Smooth muscle cell (in vitro differentiated cells): ENCODE results near the gene MSI2. TPM values are rescaled to one million over a fixed set of nuclear protein-coding genes. Genes with fewer than 3 reads are reported as not detected.
A peak's percentile ranks its signal among the peaks of the same experiment; 100 is the strongest.

ENCODE experiments used
- DNase-seq: peaks from one replicate; lab custom pipeline; 2025; ENCODE audit not compliant: unreplicated experiment; lab: John Stamatoyannopoulos, UW
- H2AFZ ChIP-seq: fragments of 200-600 bp; sonication (generic); 2 replicates; pipeline ENCODE4 v1.6.0; 2016; ENCODE audit warnings: antibody characterized with exemption, low read depth, mild to moderate bottlenecking
- H3F3A ChIP-seq: fragments of 200-600 bp; sonication (generic); 2 replicates; pipeline ENCODE4 v1.6.0; 2017; ENCODE audit warnings: antibody characterized with exemption, low read depth
- H3K27ac ChIP-seq: fragments of 200-600 bp; sonication (generic); 2 replicates; pipeline ENCODE4 v1.5.1; 2016; ENCODE audit warnings: low read depth, mild to moderate bottlenecking
- H3K27me3 ChIP-seq: fragments of 200-600 bp; sonication (generic); 2 replicates; pipeline ENCODE4 v1.6.1; 2016; ENCODE audit warnings: low read depth, mild to moderate bottlenecking
- H3K36me3 ChIP-seq: fragments of 200-600 bp; sonication (generic); 2 replicates; pipeline ENCODE4 v1.5.1; 2016; ENCODE audit warnings: low read depth
- H3K4me1 ChIP-seq: fragments of 200-600 bp; sonication (generic); 2 replicates; pipeline ENCODE4 v1.5.1; 2016; ENCODE audit warnings: low read depth
- H3K4me2 ChIP-seq: fragments of 200-600 bp; sonication (generic); 2 replicates; pipeline ENCODE4 v1.6.0; 2016; ENCODE audit warnings: mild to moderate bottlenecking
- H3K4me3 ChIP-seq: fragments of 200-600 bp; sonication (generic); 2 replicates; pipeline ENCODE4 v1.5.1; 2016; ENCODE audit warnings: mild to moderate bottlenecking
- H3K79me2 ChIP-seq: fragments of 200-600 bp; sonication (generic); 2 replicates; pipeline ENCODE4 v1.6.0; 2016; ENCODE audit warnings: low read depth, mild to moderate bottlenecking
- H3K9ac ChIP-seq: fragments of 200-600 bp; sonication (generic); 2 replicates; pipeline ENCODE4 v1.6.0; 2016; ENCODE audit warnings: low read depth
- H3K9me3 ChIP-seq: fragments of 200-600 bp; sonication (generic); replicated peaks from 2 replicates; pipeline ENCODE4 v1.5.1; 2016; ENCODE audit warnings: low read depth
- H4K20me1 ChIP-seq: fragments of 200-600 bp; sonication (generic); 2 replicates; pipeline ENCODE4 v1.6.0; 2016; ENCODE audit warnings: low read depth
- CTCF ChIP-seq: fragments of 200-600 bp; sonication (generic); IDR thresholded peaks from 2 replicates; pipeline ENCODE4 v1.5.1; 2017; ENCODE audit warnings: borderline replicate concordance, mild to moderate bottlenecking, antibody characterized with exemption; ENCODE audit not compliant: insufficient read depth, poor library complexity, severe bottlenecking
- WGBS: methylation state at CpG from one replicate; pipeline ENCODE4 v1.1.7; 2016; ENCODE audit warnings: low lambda C conversion rate; 5-methylcytosine and 5-hydroxymethylcytosine counted together
- polyA plus RNA-seq: library from polyadenylated mRNA; unstranded; fragments of >200 nt; fragmentation: Nextera tagmentation; extraction: Ambion mirVana; gene quantifications from 2 replicates; pipeline ENCODE4 v1.2.1, GENCODE V29; 2016
- total RNA-seq: library from RNA; depleted of rRNA; stranded (reverse); fragments of >200 nt; gene quantifications from 2 replicates; pipeline ENCODE4 v1.2.3, GENCODE V29; 2014

Gene MSI2
- total and polyA plus RNA-seq, 2 experiments from 2014 or later = 5.7 to 36.5 TPM

- H3K4me1 ChIP-seq = peaks cover 67% of the 10 kb centered on the region
- WGBS = 94% methylated on average over 2 of the region's 2 CpGs
- peak overlapping the region; percentile 43 for H3K9ac ChIP-seq
- H3K79me2 ChIP-seq = peaks cover 7% of the 10 kb centered on the region
- no peak overlapping the region for H2AFZ ChIP-seq
- no peaks in the 10 kb centered on the region for H3K9me3 ChIP-seq
- no peak for DNase-seq
- peak overlapping the region; percentile 65 for H3K4me2 ChIP-seq
- H3K4me3 ChIP-seq = no peak overlapping the region
- H3K27me3 ChIP-seq = no peaks in the 10 kb centered on the region
- peaks cover 18% of the 10 kb centered on the region for H3F3A ChIP-seq
- H3K36me3 ChIP-seq = no peaks in the 10 kb centered on the region
- no peaks in the 10 kb centered on the region for H4K20me1 ChIP-seq
- peak overlapping the region; percentile 87 for H3K27ac ChIP-seq
- TF ChIP-seq CTCF = no peak
Measured at GRCh38 chr17:57540596-57540995, 284.3 kb downstream of the MSI2 start.

DNA sequence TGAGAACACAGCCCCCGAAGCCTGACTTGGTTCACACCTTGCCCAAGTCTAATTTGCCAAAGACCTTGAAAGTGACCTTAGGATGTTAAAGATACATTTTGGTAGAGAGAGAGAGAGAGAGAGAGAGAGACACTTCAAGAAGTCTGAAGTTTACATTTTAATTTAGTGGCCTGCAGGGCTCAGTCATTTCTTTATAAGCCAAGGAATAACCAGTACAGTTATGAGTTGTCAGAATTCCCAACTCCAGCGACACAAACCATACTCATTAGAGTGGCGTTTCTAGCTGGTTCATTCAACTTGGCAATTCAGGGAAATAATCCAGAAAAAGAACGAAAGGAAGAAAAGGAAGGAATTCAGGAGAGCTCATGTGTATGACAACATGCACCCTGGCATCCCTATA, 284.7 kb downstream of the MSI2 start:
- peak overlapping the region; percentile 65 for H3K4me2 ChIP-seq
- no peak overlapping the region for H3K4me3 ChIP-seq
- no peaks in the 10 kb centered on the region for H3K36me3 ChIP-seq
- H3K27me3 ChIP-seq = no peaks in the 10 kb centered on the region
- no peaks in the 10 kb centered on the region for H4K20me1 ChIP-seq
- peaks cover 7% of the 10 kb centered on the region for H3K79me2 ChIP-seq
- H2AFZ ChIP-seq = no peak overlapping the region
- WGBS = 72% methylated on average over 4 of the region's 4 CpGs
- TF ChIP-seq CTCF = no peak
- no peak for DNase-seq
- peaks cover 71% of the 10 kb centered on the region for H3K4me1 ChIP-seq
- H3K27ac ChIP-seq = peak overlapping the region; percentile 87
- no peaks in the 10 kb centered on the region for H3K9me3 ChIP-seq
- peaks cover 18% of the 10 kb centered on the region for H3F3A ChIP-seq
- peak overlapping the region; percentile 43 for H3K9ac ChIP-seq

DNA sequence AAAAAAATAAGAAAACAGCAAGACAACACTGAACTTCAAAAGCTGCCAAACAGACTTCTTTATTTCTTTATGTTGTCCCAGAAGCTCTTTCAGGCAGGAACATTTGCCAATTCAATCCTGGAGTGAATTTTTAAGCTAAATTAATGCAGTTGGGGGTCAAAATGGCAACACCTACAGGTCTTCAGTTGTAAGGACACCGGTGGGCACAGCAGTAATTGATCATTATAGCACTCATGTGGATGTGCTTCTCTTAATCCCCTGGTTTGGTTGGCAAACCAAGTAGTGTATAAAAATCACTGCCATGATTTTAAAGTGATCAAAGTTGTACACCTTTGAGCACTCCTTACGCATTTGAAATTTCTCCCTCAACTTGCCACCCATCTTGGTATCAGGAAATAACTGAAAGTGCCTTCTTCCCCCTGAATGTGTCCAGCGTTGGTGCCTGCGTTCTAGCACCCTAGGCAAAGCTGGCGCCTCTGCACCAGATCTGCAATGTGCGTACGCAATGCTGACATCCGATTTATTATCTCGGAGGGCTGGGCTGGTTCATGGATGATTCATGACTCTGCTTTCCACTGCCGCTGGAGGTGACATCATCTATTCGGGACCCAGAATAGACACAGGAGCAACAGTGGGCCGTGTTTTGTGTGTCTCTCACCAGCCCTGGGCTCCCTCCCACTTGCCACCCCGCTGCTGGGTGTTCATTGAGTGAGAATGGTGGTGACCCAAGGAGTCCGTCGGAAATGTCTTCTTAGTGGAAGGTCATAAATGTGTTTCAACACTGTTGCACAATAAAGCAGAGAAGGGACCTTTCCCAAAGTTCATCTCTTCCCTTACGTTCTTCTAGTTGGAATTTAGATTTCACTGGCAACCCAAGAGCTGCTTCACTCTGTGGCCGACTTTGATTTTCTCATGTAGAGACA, 285.4 kb downstream of the MSI2 start:
- Histone ChIP-seq H3K4me3 (no peak overlapping the region), H3F3A (peaks cover 18% of the 10 kb centered on the region), H3K27me3 (no peaks in the 10 kb centered on the region), H3K79me2 (peaks cover 7% of the 10 kb centered on the region), H3K9me3 (no peaks in the 10 kb centered on the region), H3K4me1 (peaks cover 74% of the 10 kb centered on the region), H3K9ac (peak overlapping the region; percentile 52), H3K36me3 (no peaks in the 10 kb centered on the region), H3K27ac (peak overlapping the region; percentile 87), H4K20me1 (no peaks in the 10 kb centered on the region), H2AFZ (no peak overlapping the region), H3K4me2 (peak overlapping the region; percentile 65)
- TF ChIP-seq CTCF = no peak
- WGBS = 19% methylated on average over 17 of the region's 17 CpGs
- peak; percentile 35 for DNase-seq
